HEK293 (cell line): ENCODE results near the gene FGD3.

Experiments
- CTCF ChIA-PET: fragments of 350-600 bp; formaldehyde crosslinking; extraction: SDS; loops from one replicate; lab custom pipeline; 2021; ENCODE audit warnings: antibody characterized with exemption; lab: Yijun Ruan, JAX
- POLR2A ChIA-PET: fragments of 300-600 bp; formaldehyde crosslinking; extraction: SDS; loops from one replicate; lab custom pipeline; 2020; ENCODE audit warnings: antibody characterized with exemption, inconsistent platforms; lab: Yijun Ruan, JAX
- H3K27ac ChIP-seq: fragments of 200-500 bp; sonication (Bioruptor generic); 2 replicates; pipeline ENCODE4 v1.5.1; 2014; ENCODE audit warnings: low read depth, low read length, control low read depth, inconsistent platforms; ENCODE audit errors: extremely low read depth
- H3K36me3 ChIP-seq, 2 experiments: fragments of 200-500 bp in 1 of 2; sonication (Bioruptor generic) in 1 of 2; 1 replicate in 1 of 2; 2 replicates in 1 of 2; pipeline ENCODE4 v1.5.1; 2014 to 2017; ENCODE audit warnings: inconsistent platforms in 2 of 2, low read length in 2 of 2; ENCODE audit not compliant: control insufficient read depth in 2 of 2, insufficient read depth in 1 of 2
- H3K4me1 ChIP-seq: fragments of 200-500 bp; sonication (Bioruptor generic); 2 replicates; pipeline ENCODE4 v1.5.1; 2014; ENCODE audit warnings: mild to moderate bottlenecking, low read length, inconsistent platforms; ENCODE audit not compliant: control insufficient read depth, insufficient read depth
- H3K4me3 ChIP-seq: 2 replicates; pipeline ENCODE4 v1.5.1; 2011; ENCODE audit warnings: low read depth, mild to moderate bottlenecking, control low read depth, low read length, moderate library complexity
- H3K9me3 ChIP-seq: fragments of 200-500 bp; sonication (Bioruptor generic); 2 replicates; pipeline ENCODE4 v1.5.1; 2014; ENCODE audit warnings: low read depth, low read length, inconsistent platforms; ENCODE audit not compliant: control insufficient read depth, insufficient read depth
- HOXC10 ChIP-seq: sonication (generic); formaldehyde crosslinking; IDR thresholded peaks from 2 replicates; pipeline ENCODE4 v1.8.1; 2023; ENCODE audit warnings: mild to moderate bottlenecking, missing genetic modification reagents
- OSR2 ChIP-seq: fragments of 450-650 bp; formaldehyde crosslinking; IDR thresholded peaks from 2 replicates; pipeline ENCODE4 v1.5.1; 2016; ENCODE audit warnings: missing biosample characterization, missing genetic modification characterization
- SP7 ChIP-seq: fragments of 450-650 bp; formaldehyde crosslinking; IDR thresholded peaks from 2 replicates; pipeline ENCODE4 v1.5.1; 2016; ENCODE audit warnings: missing biosample characterization, missing genetic modification characterization
- TRIM28 ChIP-seq: IDR thresholded peaks from 2 replicates; pipeline ENCODE4 v1.6.1; 2011; ENCODE audit warnings: low read length, control low read depth, borderline replicate concordance
- ZBTB20 ChIP-seq: fragments of 450-650 bp; formaldehyde crosslinking; IDR thresholded peaks from 2 replicates; pipeline ENCODE4 v1.5.1; 2016; ENCODE audit warnings: missing biosample characterization, missing genetic modification characterization
- ZBTB48 ChIP-seq: fragments of 450-650 bp; formaldehyde crosslinking; IDR thresholded peaks from 2 replicates; pipeline ENCODE4 v1.5.1; 2016; ENCODE audit warnings: missing biosample characterization, missing genetic modification characterization
- ZBTB7A ChIP-seq: fragments of 450-650 bp; formaldehyde crosslinking; IDR thresholded peaks from 2 replicates; pipeline ENCODE4 v1.5.1; 2016; ENCODE audit warnings: low read depth, missing biosample characterization, missing genetic modification characterization
- ZFHX2 ChIP-seq: fragments of 450-650 bp; formaldehyde crosslinking; conservative IDR thresholded peaks from 2 replicates; pipeline ENCODE4 v1.5.1; 2016; ENCODE audit warnings: missing biosample characterization, missing genetic modification characterization
- ZFP37 ChIP-seq: fragments of 450-650 bp; formaldehyde crosslinking; IDR thresholded peaks from 2 replicates; pipeline ENCODE4 v1.5.1; 2016; ENCODE audit warnings: missing biosample characterization, missing genetic modification characterization
- ZNF169 ChIP-seq: fragments of 450-650 bp; formaldehyde crosslinking; IDR thresholded peaks from 2 replicates; pipeline ENCODE4 v1.5.1; 2016; ENCODE audit warnings: missing biosample characterization, missing genetic modification characterization
- ZNF221 ChIP-seq: fragments of 450-650 bp; formaldehyde crosslinking; IDR thresholded peaks from 2 replicates; pipeline ENCODE4 v1.5.1; 2017; ENCODE audit warnings: missing biosample characterization, missing genetic modification characterization, borderline replicate concordance
- ZNF223 ChIP-seq: fragments of 450-650 bp; formaldehyde crosslinking; IDR thresholded peaks from 2 replicates; pipeline ENCODE4 v1.5.1; 2016; ENCODE audit warnings: missing biosample characterization, missing genetic modification characterization
- ZNF23 ChIP-seq: fragments of 450-650 bp; formaldehyde crosslinking; IDR thresholded peaks from 2 replicates; pipeline ENCODE4 v1.5.1; 2016; ENCODE audit warnings: missing biosample characterization, missing genetic modification characterization, borderline replicate concordance
- ZNF24 ChIP-seq: fragments of 450-650 bp; formaldehyde crosslinking; IDR thresholded peaks from 2 replicates; pipeline ENCODE4 v1.5.1; 2016; ENCODE audit warnings: missing biosample characterization, missing genetic modification characterization
- ZNF350 ChIP-seq: fragments of 450-650 bp; formaldehyde crosslinking; IDR thresholded peaks from 2 replicates; pipeline ENCODE4 v1.5.0; 2017; ENCODE audit warnings: missing biosample characterization, mild to moderate bottlenecking, missing genetic modification characterization
- ZNF37A ChIP-seq: fragments of 450-650 bp; IDR thresholded peaks from 2 replicates; pipeline ENCODE4 v1.5.1; 2018; ENCODE audit warnings: missing biosample characterization, missing genetic modification characterization
- ZNF513 ChIP-seq: fragments of 450-650 bp; IDR thresholded peaks from 2 replicates; pipeline ENCODE4 v1.5.1; 2018; ENCODE audit warnings: missing biosample characterization, missing genetic modification characterization
- ZNF549 ChIP-seq: fragments of 450-650 bp; IDR thresholded peaks from 2 replicates; pipeline ENCODE4 v1.5.1; 2018; ENCODE audit warnings: missing biosample characterization, missing genetic modification characterization, mild to moderate bottlenecking, inconsistent platforms, moderate library complexity
- ZNF558 ChIP-seq: fragments of 450-650 bp; formaldehyde crosslinking; IDR thresholded peaks from 2 replicates; pipeline ENCODE4 v1.5.1; 2016; ENCODE audit warnings: missing biosample characterization, missing genetic modification characterization
- ZNF785 ChIP-seq: fragments of 450-650 bp; formaldehyde crosslinking; IDR thresholded peaks from 2 replicates; pipeline ENCODE4 v1.5.1; 2016; ENCODE audit warnings: missing biosample characterization, missing genetic modification characterization
- ZNF791 ChIP-seq: fragments of 450-650 bp; formaldehyde crosslinking; IDR thresholded peaks from 2 replicates; pipeline ENCODE4 v1.5.1; 2016; ENCODE audit warnings: missing biosample characterization, missing genetic modification characterization
- ZSCAN23 ChIP-seq: fragments of 450-650 bp; formaldehyde crosslinking; IDR thresholded peaks from 2 replicates; pipeline ENCODE4 v1.5.1; 2016; ENCODE audit warnings: missing biosample characterization, missing genetic modification characterization
- TF ChIP-seq, protein P1 (sequence below): fragments of 450-650 bp; formaldehyde crosslinking; IDR thresholded peaks from 2 replicates; pipeline ENCODE4 v1.5.1; 2017; ENCODE audit warnings: missing biosample characterization, missing genetic modification characterization
- TF ChIP-seq, protein P2 (sequence below): fragments of 450-650 bp; formaldehyde crosslinking; IDR thresholded peaks from 2 replicates; pipeline ENCODE4 v1.5.1; 2016; ENCODE audit warnings: missing biosample characterization, missing genetic modification characterization

FGD3 gene

GRCh38 chr9:93081931-93082330 is 134.6 kb downstream of the FGD3 start:
- ChIA-PET CTCF (no interaction called here), POLR2A (no interaction called here)
- TF ChIP-seq ZNF223 (no peak), TRIM28 (no peak), ZNF513 (tag by site-specific recombination) (no peak), ZFP37 (tag by site-specific recombination) (no peak), ZBTB48 (tag by site-specific recombination) (no peak), ZNF791 (tag by site-specific recombination) (no peak), ZNF785 (tag by site-specific recombination) (no peak), ZNF23 (no peak), ZNF549 (tag by site-specific recombination) (no peak), ZNF350 (tag by site-specific recombination) (no peak), ZBTB20 (tag by site-specific recombination) (no peak), ZSCAN23 (no peak), ZNF24 (tag by site-specific recombination) (no peak), ZNF37A (no peak)
- TF ChIP-seq, protein P1, sequence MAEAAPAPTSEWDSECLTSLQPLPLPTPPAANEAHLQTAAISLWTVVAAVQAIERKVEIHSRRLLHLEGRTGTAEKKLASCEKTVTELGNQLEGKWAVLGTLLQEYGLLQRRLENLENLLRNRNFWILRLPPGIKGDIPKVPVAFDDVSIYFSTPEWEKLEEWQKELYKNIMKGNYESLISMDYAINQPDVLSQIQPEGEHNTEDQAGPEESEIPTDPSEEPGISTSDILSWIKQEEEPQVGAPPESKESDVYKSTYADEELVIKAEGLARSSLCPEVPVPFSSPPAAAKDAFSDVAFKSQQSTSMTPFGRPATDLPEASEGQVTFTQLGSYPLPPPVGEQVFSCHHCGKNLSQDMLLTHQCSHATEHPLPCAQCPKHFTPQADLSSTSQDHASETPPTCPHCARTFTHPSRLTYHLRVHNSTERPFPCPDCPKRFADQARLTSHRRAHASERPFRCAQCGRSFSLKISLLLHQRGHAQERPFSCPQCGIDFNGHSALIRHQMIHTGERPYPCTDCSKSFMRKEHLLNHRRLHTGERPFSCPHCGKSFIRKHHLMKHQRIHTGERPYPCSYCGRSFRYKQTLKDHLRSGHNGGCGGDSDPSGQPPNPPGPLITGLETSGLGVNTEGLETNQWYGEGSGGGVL (tag by site-specific recombination): no peak
- TF ChIP-seq, protein P2, sequence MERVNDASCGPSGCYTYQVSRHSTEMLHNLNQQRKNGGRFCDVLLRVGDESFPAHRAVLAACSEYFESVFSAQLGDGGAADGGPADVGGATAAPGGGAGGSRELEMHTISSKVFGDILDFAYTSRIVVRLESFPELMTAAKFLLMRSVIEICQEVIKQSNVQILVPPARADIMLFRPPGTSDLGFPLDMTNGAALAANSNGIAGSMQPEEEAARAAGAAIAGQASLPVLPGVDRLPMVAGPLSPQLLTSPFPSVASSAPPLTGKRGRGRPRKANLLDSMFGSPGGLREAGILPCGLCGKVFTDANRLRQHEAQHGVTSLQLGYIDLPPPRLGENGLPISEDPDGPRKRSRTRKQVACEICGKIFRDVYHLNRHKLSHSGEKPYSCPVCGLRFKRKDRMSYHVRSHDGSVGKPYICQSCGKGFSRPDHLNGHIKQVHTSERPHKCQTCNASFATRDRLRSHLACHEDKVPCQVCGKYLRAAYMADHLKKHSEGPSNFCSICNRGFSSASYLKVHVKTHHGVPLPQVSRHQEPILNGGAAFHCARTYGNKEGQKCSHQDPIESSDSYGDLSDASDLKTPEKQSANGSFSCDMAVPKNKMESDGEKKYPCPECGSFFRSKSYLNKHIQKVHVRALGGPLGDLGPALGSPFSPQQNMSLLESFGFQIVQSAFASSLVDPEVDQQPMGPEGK (tag by site-specific recombination): no peak
- no peak overlapping the region for H3K27ac ChIP-seq
- no peaks in the 10 kb centered on the region for H3K4me1 ChIP-seq
- H3K4me3 ChIP-seq: no peak overlapping the region
- no peaks in the 10 kb centered on the region for H3K9me3 ChIP-seq
- no peaks in the 10 kb centered on the region for H3K36me3 ChIP-seq

DNA sequence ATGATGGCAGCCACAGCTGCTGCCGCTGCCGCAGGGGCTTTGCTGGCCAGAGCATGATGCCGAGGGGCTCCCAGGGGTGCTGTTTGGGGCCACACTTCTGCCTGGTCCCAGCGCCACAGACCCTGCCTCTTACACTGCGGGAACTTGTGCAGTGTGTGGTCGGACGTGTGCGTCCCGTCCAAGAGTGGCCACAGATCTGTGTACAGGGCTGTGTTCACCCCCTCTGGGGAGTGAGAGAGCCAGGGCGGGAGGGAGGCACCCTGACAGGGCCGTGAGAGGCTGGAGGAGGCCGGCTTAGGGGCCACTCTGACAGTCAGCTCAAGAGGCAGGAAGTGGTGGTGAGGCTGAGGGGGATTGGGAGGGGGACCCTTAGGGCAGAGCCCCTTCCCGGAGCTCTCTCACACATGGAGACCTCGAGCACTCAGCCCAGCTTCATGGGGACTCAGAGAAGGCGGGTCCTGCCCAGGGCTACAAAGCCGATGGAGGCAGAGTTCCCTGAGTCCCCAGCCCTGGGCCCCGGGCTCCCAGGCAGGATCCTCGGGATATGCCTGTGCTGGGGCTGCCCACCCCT is 135.6 kb downstream of the FGD3 start:
- H3K4me1 ChIP-seq: no peaks in the 10 kb centered on the region
- POLR2A ChIA-PET: no interaction called here
- CTCF ChIA-PET: no interaction called here
- H3K36me3 ChIP-seq: no peaks in the 10 kb centered on the region
- no peak overlapping the region for H3K27ac ChIP-seq
- no peak overlapping the region for H3K4me3 ChIP-seq
- no peaks in the 10 kb centered on the region for H3K9me3 ChIP-seq
- TF ChIP-seq, protein P1 (tag by site-specific recombination): no peak
- TF ChIP-seq ZFHX2 (tag by site-specific recombination): no peak
- TF ChIP-seq ZNF513 (tag by site-specific recombination): no peak
- TF ChIP-seq OSR2: no peak
- TF ChIP-seq ZNF791 (tag by site-specific recombination): no peak
- TF ChIP-seq ZNF558 (tag by site-specific recombination): no peak
- no peak for TF ChIP-seq ZNF169 (tag by site-specific recombination)
- no peak for TF ChIP-seq ZNF221 (tag by site-specific recombination)
- TF ChIP-seq SP7 (tag by site-specific recombination): no peak
- TF ChIP-seq ZBTB7A: no peak
- TF ChIP-seq HOXC10: no peak
